Jurkat, Clone E6-1 (cell line): ENCODE results near the gene CDC42SE2.
"Not testable (repeated sequence)": the region's sequence is repeated elsewhere in the genome, so short reads cannot be mapped to it uniquely, and the experiment has no call there.

Source experiments
- DNase-seq: peaks from one replicate; pipeline ENCODE4 v3.0.0-alpha.2; 2011; ENCODE audit warnings: low read depth, low spot score
- H3K4me3 ChIP-seq: 2 replicates; pipeline ENCODE4 v1.5.1; 2011; ENCODE audit warnings: mild to moderate bottlenecking, low read length, control low read depth, moderate library complexity

CDC42SE2 gene

GRCh38 chr5:131399007-131399406 lies 135.2 kb downstream of the CDC42SE2 start:
- DNase-seq, H3K4me3 ChIP-seq: not testable (repeated sequence)

DNA sequence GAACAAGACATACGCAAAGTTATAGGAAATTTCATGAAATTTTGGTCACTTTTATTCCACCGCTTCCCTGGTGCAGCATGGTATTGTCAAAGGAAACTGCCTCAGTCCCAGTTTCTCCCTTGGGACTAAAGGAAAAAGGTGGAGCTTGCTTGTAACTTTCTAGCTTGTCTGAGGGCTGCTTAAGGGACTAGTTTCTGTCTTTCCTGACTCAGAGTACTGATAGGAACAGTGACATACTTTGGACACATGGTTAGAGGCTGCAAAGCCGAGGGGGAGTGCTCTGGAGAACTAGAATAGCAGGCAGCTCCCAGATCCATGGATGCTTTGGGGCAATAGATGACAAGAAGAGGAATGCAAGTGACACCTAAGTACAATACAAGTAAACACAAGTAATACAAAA lies 136.7 kb downstream of the CDC42SE2 start:
- DNase-seq, result no peak
- no peak overlapping the region for H3K4me3 ChIP-seq

- no peak overlapping the region for H3K4me3 ChIP-seq
- DNase-seq, result no peak
Observed at GRCh38 chr5:131405674-131406073, 141.8 kb downstream of the CDC42SE2 start.

GRCh38 chr5:131406076-131406475 lies 142.2 kb downstream of the CDC42SE2 start:
- no peak overlapping the region for H3K4me3 ChIP-seq

DNA sequence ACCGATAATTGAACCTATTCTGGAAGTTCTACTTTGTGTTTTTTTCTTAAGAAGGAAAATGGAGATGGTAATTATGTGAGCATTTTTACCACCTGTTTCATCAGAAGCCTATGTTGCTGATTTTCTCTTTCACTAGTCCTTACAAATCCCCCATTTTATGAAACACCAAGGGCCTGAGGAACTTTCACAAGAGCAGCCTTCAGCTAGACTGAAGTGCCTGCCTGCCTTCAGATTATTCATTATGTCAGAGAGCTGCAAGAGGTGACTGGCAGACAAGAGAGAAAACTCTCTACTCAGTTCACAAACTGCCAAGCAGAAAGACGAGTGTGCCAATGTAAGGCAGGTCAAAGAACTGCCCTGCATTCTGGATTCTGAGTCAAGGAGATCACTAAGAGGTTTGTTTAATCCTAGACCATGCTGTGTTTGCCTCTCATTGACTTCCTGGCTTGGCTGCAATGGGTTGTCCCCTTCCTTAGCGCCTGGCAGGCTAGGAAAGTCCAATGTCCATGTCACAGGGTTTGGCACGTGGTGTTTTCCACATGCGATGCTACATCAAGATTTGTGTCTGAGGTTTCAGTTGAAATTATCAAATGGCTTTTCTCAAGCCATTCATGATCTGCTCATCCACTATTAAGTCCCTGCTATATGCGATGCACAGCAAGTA lies 143.3 kb downstream of the CDC42SE2 start:
- H3K4me3 ChIP-seq, result no peak overlapping the region
- no peak for DNase-seq

More at GRCh38 chr5:131406076-131406475, 142.2 kb downstream of the CDC42SE2 start:
- DNase-seq, result no peak

GRCh38 chr5:131413605-131414559 lies 150.0 kb downstream of the CDC42SE2 start:
- peak; percentile 40 for DNase-seq
- no peak overlapping the region for H3K4me3 ChIP-seq

- no peak for DNase-seq
- no peak overlapping the region for H3K4me3 ChIP-seq
Observed at GRCh38 chr5:131416729-131417128, 152.9 kb downstream of the CDC42SE2 start.

GRCh38 chr5:131417240-131417869 lies 153.5 kb downstream of the CDC42SE2 start:
- H3K4me3 ChIP-seq, result no peak overlapping the region
- peak; percentile 69 for DNase-seq

DNA sequence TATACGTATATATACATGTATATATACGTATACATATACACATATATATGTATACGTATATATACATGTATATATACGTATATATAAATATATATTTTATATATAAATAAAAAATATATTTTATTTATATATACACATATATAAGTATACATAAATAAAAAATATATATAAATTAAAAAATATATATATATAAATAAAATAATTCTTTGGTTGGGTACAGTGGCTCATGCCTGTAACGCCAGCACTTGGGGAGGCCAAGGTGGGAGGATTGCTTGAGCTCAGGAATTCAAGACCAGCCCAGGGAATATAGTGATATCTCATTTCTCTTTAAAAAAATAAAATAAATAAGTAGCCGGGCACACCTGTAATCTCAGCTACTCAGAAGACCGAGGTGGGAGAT lies 155.0 kb downstream of the CDC42SE2 start:
- no peak for DNase-seq
- no peak overlapping the region for H3K4me3 ChIP-seq

DNA sequence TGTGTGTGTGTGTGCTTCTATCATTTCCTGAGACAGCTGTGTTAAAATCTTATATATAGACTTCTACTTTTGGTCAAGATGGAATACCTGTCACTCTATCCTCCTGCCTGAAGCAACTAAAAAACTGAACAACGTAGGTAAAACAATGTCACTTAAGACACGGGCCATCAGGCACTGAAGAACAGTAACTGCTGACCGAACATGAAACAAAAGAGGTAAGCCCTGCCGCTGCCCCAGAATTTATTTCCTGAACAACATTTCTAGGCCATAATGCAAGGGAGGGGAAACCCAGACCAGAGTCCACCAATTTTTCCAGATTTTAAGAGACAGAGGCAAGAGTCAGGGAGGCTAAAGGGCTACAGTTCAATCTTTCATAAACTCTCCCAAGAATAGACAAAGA lies 156.0 kb downstream of the CDC42SE2 start:
- no peak for DNase-seq
- H3K4me3 ChIP-seq, result no peak overlapping the region

DNA sequence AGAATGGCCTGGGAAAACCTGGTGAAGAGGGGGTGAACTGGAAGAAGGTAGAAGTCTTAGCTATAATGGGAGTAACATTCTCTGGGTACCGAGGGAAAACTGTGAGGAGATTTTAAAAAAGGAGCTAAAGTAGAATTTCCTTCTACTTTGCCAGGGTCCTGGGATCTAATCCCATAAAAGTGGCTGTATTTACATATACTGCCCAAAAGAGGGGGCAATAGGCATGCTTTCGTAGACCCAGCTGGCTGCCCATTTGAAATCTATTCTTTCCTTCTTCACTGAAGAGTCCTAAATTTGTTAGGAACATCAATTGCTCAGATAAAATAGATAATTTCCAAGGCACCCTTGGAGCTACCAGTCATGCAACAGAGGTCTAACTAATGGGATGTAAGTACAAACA lies 159.2 kb downstream of the CDC42SE2 start:
- no peak for DNase-seq
- no peak overlapping the region for H3K4me3 ChIP-seq

- no peak for DNase-seq
- H3K4me3 ChIP-seq, result no peak overlapping the region
Observed at GRCh38 chr5:131426011-131426410, 162.2 kb downstream of the CDC42SE2 start.

- H3K4me3 ChIP-seq, result no peak overlapping the region
- DNase-seq, result no peak
Observed at GRCh38 chr5:131430794-131431193, 166.9 kb downstream of the CDC42SE2 start.

- no peak overlapping the region for H3K4me3 ChIP-seq
- DNase-seq, result no peak
Observed at GRCh38 chr5:131431794-131432193, 167.9 kb downstream of the CDC42SE2 start.

DNA sequence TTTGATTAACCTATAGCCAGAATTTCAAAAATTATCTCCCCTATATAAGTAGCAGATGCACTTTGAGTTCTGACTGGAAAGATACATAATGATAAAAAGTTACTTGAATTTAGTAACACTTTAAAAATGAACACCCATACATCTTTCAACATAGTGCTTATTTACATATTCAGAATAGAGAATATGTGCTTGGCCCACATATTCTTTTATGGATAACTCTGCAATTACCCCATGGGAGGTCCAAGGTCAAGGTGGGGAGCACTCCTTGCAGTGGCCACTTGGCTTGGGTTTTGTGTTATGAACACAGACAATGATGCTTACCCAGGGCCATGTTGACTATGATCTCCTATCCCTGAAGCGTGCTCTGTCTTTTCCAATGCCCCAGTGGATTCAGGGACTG lies 169.3 kb downstream of the CDC42SE2 start:
- H3K4me3 ChIP-seq, result no peak overlapping the region
- no peak for DNase-seq

DNA sequence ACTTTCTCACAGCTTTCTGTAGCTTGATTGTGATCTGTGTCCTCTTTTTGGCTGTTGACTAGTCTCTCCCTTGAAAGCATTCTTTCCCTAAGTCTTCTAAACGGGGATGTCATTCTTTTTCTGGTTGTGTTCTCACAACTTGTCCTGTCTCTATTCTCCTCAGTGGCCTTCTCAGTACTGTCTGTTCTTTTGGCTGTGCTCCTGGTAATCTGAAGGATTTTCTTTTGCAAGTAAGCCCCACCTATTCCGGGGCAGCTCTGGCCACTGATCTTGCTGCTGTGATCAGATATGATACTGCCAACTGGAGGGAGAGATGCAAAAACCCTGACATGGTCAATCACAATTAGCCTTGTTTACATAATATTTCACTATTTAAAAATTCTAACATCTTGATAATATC lies 172.2 kb downstream of the CDC42SE2 start:
- no peak overlapping the region for H3K4me3 ChIP-seq
- DNase-seq, result no peak

GRCh38 chr5:131441184-131441583 lies 177.3 kb downstream of the CDC42SE2 start:
- no peak for DNase-seq
- no peak overlapping the region for H3K4me3 ChIP-seq
